GM12878 (cell line): ENCODE measurements around the gene RNF220.

Source experiments
- ATF7 ChIP-seq: fragments of 450-650 bp; IDR thresholded peaks from 2 replicates; pipeline ENCODE4 v1.6.1; 2016; ENCODE audit warnings: low read depth, mild to moderate bottlenecking
- CTCF ChIP-seq, 3 experiments: IDR thresholded peaks in 2 of 3; conservative IDR thresholded peaks in 1 of 3; 2 replicates each; pipeline ENCODE4 v1.5.1; 2011; ENCODE audit warnings: low read depth in 3 of 3, low read length in 3 of 3, mild to moderate bottlenecking in 3 of 3, control low read depth in 2 of 3, moderate library complexity in 2 of 3, inconsistent platforms in 1 of 3, mixed read lengths in 1 of 3; ENCODE audit not compliant: control insufficient read depth in 2 of 3, insufficient read depth in 1 of 3; ENCODE audit errors: extremely low read depth in 1 of 3
- EZH2 ChIP-seq: IDR thresholded peaks from 2 replicates; pipeline ENCODE4 v1.6.1; 2012; ENCODE audit warnings: low read depth, mild to moderate bottlenecking, control low read depth, inconsistent platforms, low read length, borderline replicate concordance; ENCODE audit not compliant: control insufficient read depth
- PKNOX1 ChIP-seq: fragments of 450-650 bp; IDR thresholded peaks from 2 replicates; pipeline ENCODE4 v1.6.1; 2016; ENCODE audit warnings: mild to moderate bottlenecking
- POLR2AphosphoS5 ChIP-seq: IDR thresholded peaks from 2 replicates; pipeline ENCODE4 v1.6.1; 2011; ENCODE audit warnings: mild to moderate bottlenecking, low read length, inconsistent platforms
- REST ChIP-seq: IDR thresholded peaks from 2 replicates; pipeline ENCODE4 v1.6.1; 2012; ENCODE audit warnings: mild to moderate bottlenecking, low read depth, low read length
- SIX5 ChIP-seq: IDR thresholded peaks from 2 replicates; pipeline ENCODE4 v1.6.1; 2011; ENCODE audit warnings: mild to moderate bottlenecking, low read depth, low read length, moderate library complexity; ENCODE audit not compliant: severe bottlenecking
- SUZ12 ChIP-seq: fragments of 200-600 bp; sonication (generic); IDR thresholded peaks from one replicate; pipeline ENCODE4 v1.6.1; 2018; ENCODE audit warnings: antibody characterized with exemption, mild to moderate bottlenecking; ENCODE audit not compliant: unreplicated experiment
- TAF1 ChIP-seq: IDR thresholded peaks from 2 replicates; pipeline ENCODE4 v1.6.1; 2011; ENCODE audit warnings: mild to moderate bottlenecking, low read depth, low read length, borderline replicate concordance
- TCF3 ChIP-seq: IDR thresholded peaks from 2 replicates; pipeline ENCODE4 v1.6.1; 2012; ENCODE audit warnings: low read depth, mild to moderate bottlenecking, low read length, borderline replicate concordance; ENCODE audit not compliant: insufficient read depth

- TF ChIP-seq ATF7 (no peak), POLR2AphosphoS5 (no peak), CTCF (IDR thresholded peaks at IDR 0.05 in 2 of 3, conservative IDR thresholded peaks at IDR 0.05 in 1 of 3; ENCODE audit: control insufficient read depth in 2 of 3, extremely low read depth in 1 of 3, insufficient read depth in 1 of 3, low read depth in 3 of 3, low read length in 3 of 3) (no peak), SUZ12 (no peak), SIX5 (no peak), REST (no peak), PKNOX1 (no peak), TAF1 (no peak), TCF3 (no peak), EZH2 (no peak)
Measured at GRCh38 chr1:44554706-44555105, 149.7 kb downstream of the RNF220 start.
